B cell (primary cell): ENCODE data around the gene SH2D3C. TPM values are rescaled to one million over a fixed set of nuclear protein-coding genes. Genes with fewer than 3 reads are reported as not detected.

Experiments
- ATAC-seq: fragments of 200-7000 bp; cut with Tn5 transposase; one replicate; pipeline ENCODE4 v1.10.0; 2021; ENCODE audit warnings: low read depth, mild to moderate bottlenecking, moderate number of reproducible peaks, moderate library complexity
- CTCF ChIA-PET: fragments of 350-600 bp; sonication (Branson Sonifier 250); formaldehyde crosslinking; loops from one replicate; lab custom pipeline; 2021; ENCODE audit warnings: antibody characterized with exemption, inconsistent platforms; lab: Charles Lee
- POLR2A ChIA-PET: fragments of 350-600 bp; sonication (Branson Sonifier 250); formaldehyde crosslinking; loops from one replicate; lab custom pipeline; 2021; ENCODE audit warnings: antibody characterized with exemption; lab: Charles Lee
- DNase-seq: peaks from one replicate; pipeline ENCODE4 v3.0.0; 2013
- H2AFZ ChIP-seq: 2 replicates; pipeline ENCODE4 v1.6.1; 2012; ENCODE audit warnings: mild to moderate bottlenecking, low read depth, low read length; ENCODE audit not compliant: insufficient read depth, poor library complexity, severe bottlenecking
- H3K27ac ChIP-seq, 2 donors: 1 replicate in 1 of 2; 2 replicates in 1 of 2; pipeline ENCODE4 v1.5.1; 2012 to 2013; ENCODE audit warnings: low read length in 2 of 2, mild to moderate bottlenecking in 2 of 2, moderate library complexity in 1 of 2
- H3K27me3 ChIP-seq, 4 experiments: fragments of 200-600 bp in 1 of 4; sonication (generic) in 1 of 4; replicated peaks in 1 of 4; 1 replicate in 2 of 4; 2 replicates in 2 of 4; pipeline versions ENCODE4 v1.6.1 to v1.7.0; 2013 to 2016; ENCODE audit warnings: low read length in 3 of 4, mild to moderate bottlenecking in 2 of 4, mixed read lengths in 1 of 4, moderate library complexity in 1 of 4; ENCODE audit not compliant: insufficient read depth in 4 of 4, control insufficient read depth in 3 of 4; ENCODE audit errors: control extremely low read depth in 1 of 4
- H3K36me3 ChIP-seq, 2 experiments: replicated peaks in 1 of 2; 1 replicate in 1 of 2; 2 replicates in 1 of 2; pipeline versions ENCODE4 v1.6.1 to v1.7.1; 2013; ENCODE audit warnings: low read length in 1 of 2; ENCODE audit not compliant: insufficient read depth in 2 of 2, control insufficient read depth in 1 of 2; ENCODE audit errors: control extremely low read depth in 1 of 2, extremely low read depth in 1 of 2
- H3K4me1 ChIP-seq, 2 donors: fragments of 200-600 bp in 1 of 2; sonication (generic) in 1 of 2; 1 replicate in 1 of 2; 2 replicates in 1 of 2; pipeline versions ENCODE4 v1.5.1 to v1.6.1; 2013 to 2017; ENCODE audit warnings: low read length in 2 of 2; ENCODE audit not compliant: control insufficient read depth in 2 of 2, insufficient read depth in 2 of 2
- H3K4me2 ChIP-seq: replicated peaks from 2 replicates; pipeline ENCODE3; 2012; ENCODE audit warnings: mild to moderate bottlenecking, low read depth, low read length; ENCODE audit not compliant: poor library complexity, severe bottlenecking
- H3K4me3 ChIP-seq, 5 experiments: fragments of 200-600 bp in 1 of 5; sonication (generic) in 1 of 5; 1 replicate in 3 of 5; 2 replicates in 2 of 5; pipeline versions ENCODE4 v1.5.1 to v1.7.0; 2011 to 2016; ENCODE audit warnings: low read length in 4 of 5, mild to moderate bottlenecking in 4 of 5, low read depth in 2 of 5, control low read depth in 1 of 5, moderate library complexity in 1 of 5; ENCODE audit not compliant: insufficient read depth in 1 of 5; ENCODE audit errors: control extremely low read depth in 1 of 5, extremely low read depth in 1 of 5
- H3K79me2 ChIP-seq: fragments of 200-600 bp; sonication (generic); one replicate; pipeline ENCODE4 v1.6.0; 2016; ENCODE audit warnings: low read length; ENCODE audit not compliant: control insufficient read depth, insufficient read depth
- H3K9ac ChIP-seq: fragments of 200-600 bp; sonication (generic); 2 replicates; pipeline ENCODE4 v1.6.1; 2017; ENCODE audit warnings: mild to moderate bottlenecking, low read length, moderate library complexity
- H3K9me3 ChIP-seq, 3 donors: one replicate each; pipeline versions ENCODE4 v1.6.1 to v1.7.1; 2013; ENCODE audit warnings: low read length in 2 of 3; ENCODE audit not compliant: control insufficient read depth in 2 of 3, insufficient read depth in 1 of 3; ENCODE audit errors: control extremely low read depth in 1 of 3
- H4K20me1 ChIP-seq: 2 replicates; pipeline ENCODE4 v1.6.0; 2012; ENCODE audit warnings: mild to moderate bottlenecking, low read length; ENCODE audit not compliant: insufficient read depth, control insufficient read depth, poor library complexity, severe bottlenecking
- H3K27ac Mint-ChIP-seq: one replicate; pipeline ENCODE4 v1.8.0; 2021; ENCODE audit warnings: mixed read lengths
- H3K27me3 Mint-ChIP-seq: one replicate; pipeline ENCODE4 v1.8.0; 2021; ENCODE audit warnings: mixed read lengths
- H3K4me1 Mint-ChIP-seq: one replicate; pipeline ENCODE4 v1.8.0; 2021; ENCODE audit warnings: mixed read lengths
- H3K4me3 Mint-ChIP-seq: one replicate; pipeline ENCODE4 v1.8.0; 2021; ENCODE audit warnings: mixed read lengths
- H3K9me3 Mint-ChIP-seq: one replicate; pipeline ENCODE4 v1.8.0; 2022; ENCODE audit warnings: mixed read lengths; ENCODE audit not compliant: insufficient read depth
- EZH2 ChIP-seq: IDR thresholded peaks from 2 replicates; pipeline ENCODE4 v1.6.1; 2012; ENCODE audit warnings: borderline replicate concordance, low read depth, mild to moderate bottlenecking, moderate library complexity, low read length; ENCODE audit not compliant: insufficient read depth, poor library complexity, severe bottlenecking
- WGBS: methylation state at CpG from one replicate; pipeline ENCODE4 v1.1.5; 2013; ENCODE audit warnings: missing lambda C conversion rate; ENCODE audit not compliant: insufficient coverage; 5-methylcytosine and 5-hydroxymethylcytosine counted together
- intact Hi-C: fragments of 100-400 bp; cut with micrococcal nuclease; formaldehyde crosslinking; loops from one replicate; pipeline ENCODE4 v1.10.0; 2022
- polyA plus RNA-seq: library from polyadenylated mRNA; depleted of rRNA; stranded (reverse); fragments of >200 nt; gene quantifications from 2 replicates; pipeline ENCODE4 v1.2.3, GENCODE V29; 2012
- total RNA-seq, 2 donors: library from RNA; stranded (reverse); fragments of 120-200 nt in 1 of 2; gene quantifications; 1 replicate in 1 of 2; 2 replicates in 1 of 2; pipeline versions ENCODE4 v1.2.3 to v1.2.4, GENCODE V29; 2013 to 2022
- TF ChIP-seq, protein P1 (sequence below): fragments of 200-600 bp; IDR thresholded peaks from one replicate; pipeline ENCODE4 v1.8.0; 2022; ENCODE audit warnings: antibody characterized with exemption, mild to moderate bottlenecking

Gene SH2D3C
- total and polyA plus RNA-seq, 2 donors (not counting 1 experiment from before 2014, with no cell fraction given), result 66.3 to 85.5 TPM

DNA sequence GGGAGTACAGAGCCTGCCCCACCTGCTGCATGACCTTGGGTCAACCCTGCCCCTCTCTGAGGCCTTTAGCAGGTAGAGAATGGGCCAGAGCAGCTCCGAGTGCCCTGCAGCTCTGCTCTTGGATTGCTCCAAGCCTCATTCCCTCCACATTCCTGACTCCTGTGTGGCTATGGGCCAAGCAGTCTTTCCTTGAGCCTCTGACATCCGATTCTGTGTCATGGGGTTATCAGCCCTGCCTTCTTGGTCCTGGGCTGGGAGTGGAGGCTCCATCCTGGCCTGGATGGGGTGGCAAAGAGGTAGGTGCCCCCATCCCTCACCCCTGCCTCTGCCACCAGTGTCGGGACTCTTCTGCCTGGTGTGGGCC lies 37.9 kb upstream of the SH2D3C start:
- TF ChIP-seq, protein P1, sequence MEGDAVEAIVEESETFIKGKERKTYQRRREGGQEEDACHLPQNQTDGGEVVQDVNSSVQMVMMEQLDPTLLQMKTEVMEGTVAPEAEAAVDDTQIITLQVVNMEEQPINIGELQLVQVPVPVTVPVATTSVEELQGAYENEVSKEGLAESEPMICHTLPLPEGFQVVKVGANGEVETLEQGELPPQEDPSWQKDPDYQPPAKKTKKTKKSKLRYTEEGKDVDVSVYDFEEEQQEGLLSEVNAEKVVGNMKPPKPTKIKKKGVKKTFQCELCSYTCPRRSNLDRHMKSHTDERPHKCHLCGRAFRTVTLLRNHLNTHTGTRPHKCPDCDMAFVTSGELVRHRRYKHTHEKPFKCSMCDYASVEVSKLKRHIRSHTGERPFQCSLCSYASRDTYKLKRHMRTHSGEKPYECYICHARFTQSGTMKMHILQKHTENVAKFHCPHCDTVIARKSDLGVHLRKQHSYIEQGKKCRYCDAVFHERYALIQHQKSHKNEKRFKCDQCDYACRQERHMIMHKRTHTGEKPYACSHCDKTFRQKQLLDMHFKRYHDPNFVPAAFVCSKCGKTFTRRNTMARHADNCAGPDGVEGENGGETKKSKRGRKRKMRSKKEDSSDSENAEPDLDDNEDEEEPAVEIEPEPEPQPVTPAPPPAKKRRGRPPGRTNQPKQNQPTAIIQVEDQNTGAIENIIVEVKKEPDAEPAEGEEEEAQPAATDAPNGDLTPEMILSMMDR, result no peak
- TF ChIP-seq EZH2, result no peak
- ATAC-seq (no peak), DNase-seq (no peak)
- Histone ChIP-seq H3K9ac (no peak overlapping the region), H3K27ac (no peak overlapping the region), H3K4me1 (no peaks in the 10 kb centered on the region), H4K20me1 (no peaks in the 10 kb centered on the region), H3K9me3 (peaks cover 0 to 4% (median 0%) of the 10 kb centered on the region in 3 donors), H3K27me3 (no peaks in the 10 kb centered on the region), H3K4me2 (no peak overlapping the region), H3K79me2 (no peaks in the 10 kb centered on the region), H2AFZ (no peak overlapping the region), H3K36me3 (peaks cover 0 to 36% of the 10 kb centered on the region in 2 experiments), H3K4me3 (no peak overlapping the region)
- Mint-ChIP-seq H3K4me1 (no peaks in the 10 kb centered on the region), H3K27ac (no peak overlapping the region), H3K4me3 (no peak overlapping the region), H3K9me3 (no peaks in the 10 kb centered on the region), H3K27me3 (no peaks in the 10 kb centered on the region)
- CTCF ChIA-PET, result no interaction called here
- POLR2A ChIA-PET, result no interaction called here
- no CpG with 5 or more reads among the region's 3 CpGs for WGBS
- intact Hi-C loops, result no loop called here

DNA sequence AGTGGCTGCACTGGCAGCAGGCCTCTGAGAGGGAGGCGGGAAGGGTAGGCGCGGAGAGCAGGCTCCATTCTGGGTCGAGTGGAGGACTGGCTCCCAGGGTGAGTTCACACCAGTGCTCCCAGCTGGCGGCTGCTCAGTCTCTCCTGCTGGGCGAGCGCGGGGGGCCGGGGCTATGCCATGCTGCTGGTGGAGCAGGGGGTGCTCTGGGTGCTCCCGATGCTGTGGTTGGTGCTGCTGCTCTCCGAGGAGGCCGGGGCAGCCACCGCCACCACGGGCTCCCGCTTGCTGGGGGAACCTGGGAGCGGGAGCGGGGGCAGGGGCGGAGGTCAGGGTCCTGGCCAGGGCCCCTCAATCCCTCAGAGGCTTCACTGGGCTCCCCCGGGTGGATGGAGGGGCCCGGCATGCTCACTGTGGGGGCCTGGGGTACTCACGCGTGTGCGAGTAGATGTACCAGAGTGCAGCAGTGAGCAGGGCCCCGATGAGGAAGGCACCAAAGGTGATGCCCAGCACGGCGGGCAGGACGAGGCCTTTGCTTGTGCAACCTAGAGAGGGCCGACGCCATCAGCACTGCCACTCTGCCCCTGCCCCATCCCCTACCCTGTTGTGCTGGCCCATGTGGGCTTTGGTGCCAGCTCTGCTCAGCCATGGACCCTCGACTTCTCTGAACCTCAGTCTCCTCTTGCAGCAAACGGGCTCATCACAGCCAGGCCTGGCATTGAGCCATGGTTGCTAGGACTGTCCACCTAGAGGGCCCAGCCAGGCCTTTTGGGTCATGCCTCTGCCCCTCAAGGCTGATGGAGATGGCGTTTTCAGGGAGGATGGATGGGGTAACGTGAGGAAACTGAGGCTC lies 37.3 kb upstream of the SH2D3C start:
- WGBS, result 94% methylated on average over 33 of the region's 33 CpGs
- TF ChIP-seq EZH2, result no peak
- TF ChIP-seq, protein P1, result no peak
- no peaks in the 10 kb centered on the region for H3K27me3 Mint-ChIP-seq
- no peak for DNase-seq
- Histone ChIP-seq H3K27me3 (no peaks in the 10 kb centered on the region), H3K9ac (no peak overlapping the region), H3K4me1 (no peaks in the 10 kb centered on the region), H3K79me2 (no peaks in the 10 kb centered on the region), H4K20me1 (no peaks in the 10 kb centered on the region), H3K4me2 (no peak overlapping the region), H3K36me3 (peaks cover 0 to 36% of the 10 kb centered on the region in 2 experiments), H3K9me3 (peaks cover 0 to 4% (median 0%) of the 10 kb centered on the region in 3 donors), H3K27ac (no peak overlapping the region), H2AFZ (no peak overlapping the region), H3K4me3 (no peak overlapping the region)
- H3K27ac Mint-ChIP-seq, result no peak overlapping the region
- ATAC-seq, result no peak
- POLR2A ChIA-PET, result interaction anchor here (0.6 kb wide), 1 partner anchor 9 kb away, joined by 8 read pairs; no protein-coding TSS in a partner anchor
- H3K4me3 Mint-ChIP-seq, result no peak overlapping the region
- no peaks in the 10 kb centered on the region for H3K4me1 Mint-ChIP-seq
- no peaks in the 10 kb centered on the region for H3K9me3 Mint-ChIP-seq
- CTCF ChIA-PET, result no interaction called here
- intact Hi-C loops, result no loop called here
